Measurements from ENCODE around the gene CENPC. TPM values are rescaled to one million over a fixed set of nuclear protein-coding genes. Genes with fewer than 3 reads are reported as not detected.

Gene CENPC
- total and polyA plus RNA-seq, 2 donors (not counting 1 experiment from before 2014, with no cell fraction given), result 11.7 to 67.0 TPM

- H3K4me2 ChIP-seq (replicated peaks; ENCODE audit: low read depth, low read length, poor library complexity, severe bottlenecking), result no peak overlapping the region
- H3K36me3 ChIP-seq (replicated peaks in 1 of 2; ENCODE audit: control extremely low read depth in 1 of 2, control insufficient read depth in 1 of 2, extremely low read depth in 1 of 2, insufficient read depth in 2 of 2, low read length in 1 of 2), result peaks cover 0 to under 1% of the 10 kb centered on the region in 2 experiments
- intact Hi-C loops (cut with micrococcal nuclease), result no loop called here
- TF ChIP-seq CTCF (IDR thresholded peaks at IDR 0.05) (no peak), EZH2 (IDR thresholded peaks at IDR 0.05; ENCODE audit: borderline replicate concordance, insufficient read depth, low read depth, low read length, poor library complexity, severe bottlenecking) (no peak)
- WGBS (ENCODE audit: insufficient coverage), result no CpG with 5 or more reads among the region's 2 CpGs
- H4K20me1 ChIP-seq (ENCODE audit: control insufficient read depth, insufficient read depth, low read length, poor library complexity, severe bottlenecking), result no peaks in the 10 kb centered on the region
- no peak for ATAC-seq (ENCODE audit: low read depth)
- H3K9me3 ChIP-seq (ENCODE audit: control extremely low read depth in 1 of 3, control insufficient read depth in 2 of 3, insufficient read depth in 1 of 3, low read length in 2 of 3), result peaks cover 0 to 2% (median 0%) of the 10 kb centered on the region in 3 donors
- no peaks in the 10 kb centered on the region for H3K4me1 Mint-ChIP-seq
- no peaks in the 10 kb centered on the region for H3K9me3 Mint-ChIP-seq (ENCODE audit: insufficient read depth)
- H3K27me3 ChIP-seq (replicated peaks in 1 of 4; ENCODE audit: control extremely low read depth in 1 of 4, control insufficient read depth in 3 of 4, insufficient read depth in 4 of 4, low read length in 3 of 4), result no peaks in the 10 kb centered on the region
- POLR2A ChIA-PET, result no interaction called here
- no peaks in the 10 kb centered on the region for H3K27me3 Mint-ChIP-seq
- H3K27ac Mint-ChIP-seq, result no peak overlapping the region
- no peak for DNase-seq
- CTCF ChIA-PET, result no interaction called here
- H3K4me3 Mint-ChIP-seq, result no peak overlapping the region
- H3K4me3 ChIP-seq (ENCODE audit: control extremely low read depth in 1 of 5, extremely low read depth in 1 of 5, insufficient read depth in 1 of 5, low read depth in 2 of 5, low read length in 4 of 5), result no peak overlapping the region
- H3K9ac ChIP-seq (ENCODE audit: low read length), result no peak overlapping the region
- no peak overlapping the region for H2AFZ ChIP-seq (ENCODE audit: insufficient read depth, low read depth, low read length, poor library complexity, severe bottlenecking)
- no peak overlapping the region for H3K27ac ChIP-seq (ENCODE audit: low read length in 2 of 2)
- H3K79me2 ChIP-seq (ENCODE audit: control insufficient read depth, insufficient read depth, low read length), result no peaks in the 10 kb centered on the region
- no peaks in the 10 kb centered on the region for H3K4me1 ChIP-seq (ENCODE audit: control insufficient read depth in 2 of 2, insufficient read depth in 2 of 2, low read length in 2 of 2)
Observed at GRCh38 chr4:67428819-67429218, 116.5 kb downstream of the CENPC start.

Small RNAs within 50 kb of the gene (small RNA-seq; reads per million reads assigned to genes)
- gene RNA5SP527 (ENCODE audit: insufficient read length, low read depth, low replicate concordance) (not detected), gene RNU1-63P (ENCODE audit: insufficient read length, low read depth, low replicate concordance) (not detected)

Other genes starting within 250 kb of the CENPC start
- gene STAP1, start 13.2 kb upstream of the CENPC start, total RNA-seq, result 62.3 and 63.0 TPM in 2 replicates
- 52.6 TPM in 2 replicates for gene STAP1, start 13.2 kb upstream of the CENPC start, polyA plus RNA-seq
- gene UBA6, start 155.7 kb upstream of the CENPC start, total RNA-seq, result 64.0 and 85.6 TPM in 2 replicates
- 22.8 and 46.4 TPM in 2 replicates for gene UBA6, start 155.7 kb upstream of the CENPC start, polyA plus RNA-seq
- not detected in 2 replicates for gene GNRHR, start 208.9 kb upstream of the CENPC start, total RNA-seq
- gene GNRHR, start 208.9 kb upstream of the CENPC start, polyA plus RNA-seq, result not detected in 2 replicates

All from B cell (primary cell).